K562 (cell line): ENCODE data around the gene RNF115. TPM values are rescaled to one million over a fixed set of nuclear protein-coding genes. Genes with fewer than 3 reads are reported as not detected.

Source experiments
- ARID4B ChIP-seq: sonication (generic); formaldehyde crosslinking; IDR thresholded peaks from 2 replicates; pipeline ENCODE4 v1.8.0; 2022; ENCODE audit warnings: mild to moderate bottlenecking, missing genetic modification reagents
- CCAR2 ChIP-seq: fragments of 200-400 bp; formaldehyde crosslinking; IDR thresholded peaks from 2 replicates; pipeline ENCODE4 v1.6.1; 2017; ENCODE audit warnings: mild to moderate bottlenecking, low read depth, low read length
- CHD2 ChIP-seq: IDR thresholded peaks from 2 replicates; pipeline ENCODE4 v1.6.1; 2011; ENCODE audit warnings: low read depth, low read length
- ELK1 ChIP-seq: sonication (generic); formaldehyde crosslinking; IDR thresholded peaks from 2 replicates; pipeline ENCODE4 v1.8.1; 2022; ENCODE audit warnings: missing genetic modification reagents
- ELK3 ChIP-seq: fragments of 450-650 bp; formaldehyde crosslinking; IDR thresholded peaks from 2 replicates; pipeline ENCODE4 v1.4.0; 2020; ENCODE audit warnings: mild to moderate bottlenecking
- ESRRB ChIP-seq: fragments of 250-450 bp; sonication (Bioruptor Pico); IDR thresholded peaks from 2 replicates; pipeline ENCODE4 v1.5.0; 2020; ENCODE audit warnings: mild to moderate bottlenecking, moderate library complexity, borderline replicate concordance
- ETS2 ChIP-seq: IDR thresholded peaks from 2 replicates; pipeline ENCODE4 v1.6.1; 2016; ENCODE audit warnings: borderline replicate concordance, missing genetic modification characterization, mild to moderate bottlenecking, moderate library complexity, missing compliant biosample characterization; ENCODE audit not compliant: poor library complexity, severe bottlenecking
- FOXK2 ChIP-seq, 2 experiments: fragments of 450-650 bp; IDR thresholded peaks in 1 of 2; conservative IDR thresholded peaks in 1 of 2; 2 replicates each; pipeline ENCODE4 v1.6.1; 2016; ENCODE audit warnings: low read depth in 2 of 2, mild to moderate bottlenecking in 1 of 2
- GTF3C2 ChIP-seq: IDR thresholded peaks from 3 replicates; pipeline ENCODE4 v1.6.1; 2011; ENCODE audit warnings: borderline replicate concordance, mild to moderate bottlenecking, moderate library complexity; ENCODE audit not compliant: insufficient read length; ENCODE audit errors: extremely low read depth
- SIRT6 ChIP-seq: IDR thresholded peaks from one replicate; pipeline ENCODE4 v1.6.1; 2012; ENCODE audit warnings: low read depth, mild to moderate bottlenecking, control low read depth, inconsistent platforms, low read length, moderate library complexity
- SOX6 ChIP-seq: fragments of 450-650 bp; IDR thresholded peaks from 2 replicates; pipeline ENCODE4 v1.6.1; 2014; ENCODE audit warnings: mild to moderate bottlenecking
- TAL1 ChIP-seq: fragments of 450-650 bp; IDR thresholded peaks from 2 replicates; pipeline ENCODE4 v1.6.1; 2016; ENCODE audit warnings: mild to moderate bottlenecking
- TFE3 ChIP-seq: fragments of 450-650 bp; formaldehyde crosslinking; IDR thresholded peaks from 2 replicates; pipeline ENCODE4 v1.4.0; 2020; ENCODE audit warnings: mild to moderate bottlenecking, mixed read lengths
- ZNF124 ChIP-seq: sonication (generic); formaldehyde crosslinking; IDR thresholded peaks from 2 replicates; pipeline ENCODE4 v1.8.1; 2022; ENCODE audit warnings: missing genetic modification reagents
- ZNF146 ChIP-seq: IDR thresholded peaks from one replicate; pipeline ENCODE4 v1.6.1; 2018; ENCODE audit warnings: missing compliant biosample characterization; ENCODE audit not compliant: unreplicated experiment
- polyA plus RNA-seq, 8 experiments: library from polyadenylated mRNA; depleted of rRNA in 4 of 8; stranded (reverse) in 5 of 8; unstranded in 3 of 8; fragments of >200 nt; fragmentation: Nextera tagmentation in 2 of 8; fragmentation: Illumina TruSeq in 1 of 8; extraction: Ambion mirVana in 2 of 8; extraction: Trizol in 1 of 8; gene quantifications; 2 replicates each; pipeline versions ENCODE4 v1.2.1 to v1.2.3, GENCODE V29; 2011 to 2014; ENCODE audit warnings: inconsistent platforms in 1 of 8, missing spikeins in 1 of 8
- total RNA-seq, 7 experiments: library from RNA; depleted of rRNA in 6 of 7; stranded (reverse); fragments of >200 nt in 6 of 7; fragmentation: Illumina TruSeq in 2 of 7; extraction: Trizol in 2 of 7; gene quantifications; 2 replicates each; pipeline versions ENCODE4 v1.2.1 to v1.2.3, GENCODE V29; 2011 to 2021; ENCODE audit warnings: low replicate concordance in 1 of 7

The RNF115 gene
- total and polyA plus RNA-seq, 9 of the 15 experiments (the other 6 are each of a cell fraction or from before 2014, with no cell fraction given) = 1.9 to 14.3 (median 9.5) TPM

- TF ChIP-seq GTF3C2 (no peak), ESRRB (CRISPR knock-in tag) (no peak), CHD2 (no peak), FOXK2 (conservative IDR thresholded peaks at IDR 0.05 in 1 of 2, IDR thresholded peaks at IDR 0.05 in 1 of 2; ENCODE audit: low read depth in 2 of 2) (no peak), SIRT6 (no peak), ZNF124 (no peak), ZNF146 (CRISPR knock-in tag) (no peak), SOX6 (0 out of 2 replicates have a peak, but pooled peaks have one; percentile 41), CCAR2 (no peak), TFE3 (no peak), ARID4B (CRISPR knock-in tag) (no peak), TAL1 (peak; percentile 49), ELK3 (CRISPR knock-in tag) (no peak), ELK1 (CRISPR knock-in tag) (no peak), ETS2 (tag) (no peak)
Measured at GRCh38 chr1:145828367-145829026, 4.6 kb upstream of the RNF115 start (continued).
